Neural cell (in vitro differentiated cells): Measurements from ENCODE around the gene ITGAX.
"Not testable (repeated sequence)": the region's sequence is repeated elsewhere in the genome, so short reads cannot be mapped to it uniquely, and the experiment has no call there.

Experiments
- CTCF ChIP-seq: fragments of 450-650 bp; IDR thresholded peaks from 2 replicates; pipeline ENCODE4 v1.5.1; 2014; ENCODE audit warnings: antibody characterized with exemption, mild to moderate bottlenecking, moderate library complexity; ENCODE audit not compliant: poor library complexity, severe bottlenecking
- EZH2 ChIP-seq: fragments of 200-600, 300-800 bp; shearing (Covaris generic), sonication (generic); IDR thresholded peaks from 2 replicates; pipeline ENCODE4 v1.6.1; 2014; ENCODE audit warnings: antibody characterized with exemption, low read length, borderline replicate concordance, mild to moderate bottlenecking; ENCODE audit not compliant: insufficient read depth, poor library complexity, severe bottlenecking
- RAD21 ChIP-seq: fragments of 450-650 bp; conservative IDR thresholded peaks from 2 replicates; pipeline ENCODE4 v1.6.1; 2014; ENCODE audit warnings: antibody characterized with exemption, mild to moderate bottlenecking, moderate library complexity
- REST ChIP-seq: IDR thresholded peaks from 2 replicates; pipeline ENCODE4 v1.6.1; 2012; ENCODE audit warnings: borderline replicate concordance

- not testable (repeated sequence) for TF ChIP-seq EZH2, CTCF, RAD21, REST
Observed at GRCh38 chr16:31417036-31417435, 62.1 kb downstream of the ITGAX start.
